Loucy (cell line): ENCODE measurements around the gene SCN3A.

Experiments used
- CTCF ChIP-seq: fragments of 200-600 bp; sonication (generic); conservative IDR thresholded peaks from 2 replicates; pipeline ENCODE4 v1.5.1; 2014; ENCODE audit warnings: mild to moderate bottlenecking, antibody characterized with exemption, low read length
- EZH2phosphoT487 ChIP-seq: fragments of 200-600 bp; IDR thresholded peaks from 2 replicates; pipeline ENCODE4 v1.6.1; 2018; ENCODE audit warnings: antibody characterized with exemption, mild to moderate bottlenecking, moderate library complexity, borderline replicate concordance

- TF ChIP-seq CTCF (no peak), EZH2phosphoT487 (no peak)
Observed at GRCh38 chr2:165067643-165068486, 136.0 kb downstream of the SCN3A start.
